Brain pericyte (primary cell): ENCODE results near the gene KLF6.
A peak's percentile ranks its signal among the peaks of the same experiment; 100 is the strongest.
"Not testable (repeated sequence)": the region's sequence is repeated elsewhere in the genome, so short reads cannot be mapped to it uniquely, and the experiment has no call there.

Experiments used
- DNase-seq: peaks from one replicate; pipeline ENCODE4 v3.0.0-alpha.2; 2012; ENCODE audit warnings: low read depth, low spot score

Gene KLF6

GRCh38 chr10:3757250-3757637 lies 27.8 kb downstream of the KLF6 start:
- DNase-seq: no peak

- no peak for DNase-seq
Measured at GRCh38 chr10:3756360-3756740, 28.7 kb downstream of the KLF6 start.

GRCh38 chr10:3755440-3756359 lies 29.3 kb downstream of the KLF6 start:
- DNase-seq: no peak

GRCh38 chr10:3754727-3755439 lies 30.1 kb downstream of the KLF6 start:
- no peak for DNase-seq

- no peak for DNase-seq
Measured at GRCh38 chr10:3750854-3751253, 34.2 kb downstream of the KLF6 start.

GRCh38 chr10:3750006-3750816 lies 34.8 kb downstream of the KLF6 start:
- peak; percentile 44 for DNase-seq

GRCh38 chr10:3749600-3749999 lies 35.4 kb downstream of the KLF6 start:
- DNase-seq: no peak

- DNase-seq: no peak
Measured at GRCh38 chr10:3749011-3749410, 36.0 kb downstream of the KLF6 start.

- no peak for DNase-seq
Measured at GRCh38 chr10:3748484-3748883, 36.5 kb downstream of the KLF6 start.

- no peak for DNase-seq
Measured at GRCh38 chr10:3747984-3748383, 37.0 kb downstream of the KLF6 start.

GRCh38 chr10:3747248-3747960 lies 37.6 kb downstream of the KLF6 start:
- no peak for DNase-seq

- DNase-seq: no peak
Measured at GRCh38 chr10:3746634-3747033, 38.4 kb downstream of the KLF6 start.

GRCh38 chr10:3745521-3745920 lies 39.5 kb downstream of the KLF6 start:
- DNase-seq: no peak

GRCh38 chr10:3741688-3742461 lies 43.1 kb downstream of the KLF6 start:
- no peak for DNase-seq

GRCh38 chr10:3740157-3740871 lies 44.7 kb downstream of the KLF6 start:
- no peak for DNase-seq

- DNase-seq: no peak
Measured at GRCh38 chr10:3738855-3739350, 46.1 kb downstream of the KLF6 start.

- no peak for DNase-seq
Measured at GRCh38 chr10:3737864-3738263, 47.1 kb downstream of the KLF6 start.

- DNase-seq: no peak
Measured at GRCh38 chr10:3735175-3735574, 49.8 kb downstream of the KLF6 start.

GRCh38 chr10:3734111-3734510 lies 50.9 kb downstream of the KLF6 start:
- DNase-seq: no peak

- DNase-seq: not testable (repeated sequence)
Measured at GRCh38 chr10:3732183-3732582, 52.8 kb downstream of the KLF6 start.
